ENCODE results near the gene SLC22A25. TPM values are rescaled to one million over a fixed set of nuclear protein-coding genes. Genes with fewer than 3 reads are reported as not detected.
"Not testable (repeated sequence)": the region's sequence is repeated elsewhere in the genome, so short reads cannot be mapped to it uniquely, and the experiment has no call there.

Gene SLC22A25
- not detected for polyA plus RNA-seq

DNA sequence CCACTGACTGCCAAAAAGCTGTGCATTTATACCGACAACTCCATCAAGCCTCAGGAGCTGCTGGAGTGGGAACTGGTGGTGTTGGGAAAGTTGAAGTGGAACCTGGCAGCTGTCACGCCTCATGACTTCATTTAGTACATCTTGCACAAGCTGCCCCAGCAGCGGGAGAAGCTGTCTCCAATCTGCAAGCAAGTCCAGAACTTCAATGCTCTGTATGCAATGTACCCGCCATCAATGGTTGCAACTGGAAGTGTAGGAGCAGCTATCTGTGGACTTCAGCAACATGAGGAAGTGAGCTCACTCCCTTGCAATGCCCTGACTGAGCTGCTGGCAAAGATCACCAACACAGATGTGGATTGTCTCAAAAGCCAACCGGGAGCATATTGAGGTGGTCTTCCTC lies at the start of gene SLC22A25:
SLC22A25 (minus strand) TSS at position 67 of the 400 bp plus-strand sequence. CDS start 13,947 bp downstream, outside the sequence.
- H3K36me3 Mint-ChIP-seq = no peaks in the 10 kb centered on the region
- H3K4me3 Mint-ChIP-seq = no peak within 1 kb of the TSS
- H3K9me3 Mint-ChIP-seq = no peaks in the 10 kb centered on the region
- no peaks in the 10 kb centered on the region for H3K4me1 Mint-ChIP-seq
- DNase-seq = no peak
- peaks cover 2 to 15% (median 7%) of the 10 kb centered on the region in 3 donors for H3K27me3 Mint-ChIP-seq (ENCODE audit: low read depth in 3 of 3)
- no peak within 1 kb of the TSS for H3K27ac Mint-ChIP-seq

DNA sequence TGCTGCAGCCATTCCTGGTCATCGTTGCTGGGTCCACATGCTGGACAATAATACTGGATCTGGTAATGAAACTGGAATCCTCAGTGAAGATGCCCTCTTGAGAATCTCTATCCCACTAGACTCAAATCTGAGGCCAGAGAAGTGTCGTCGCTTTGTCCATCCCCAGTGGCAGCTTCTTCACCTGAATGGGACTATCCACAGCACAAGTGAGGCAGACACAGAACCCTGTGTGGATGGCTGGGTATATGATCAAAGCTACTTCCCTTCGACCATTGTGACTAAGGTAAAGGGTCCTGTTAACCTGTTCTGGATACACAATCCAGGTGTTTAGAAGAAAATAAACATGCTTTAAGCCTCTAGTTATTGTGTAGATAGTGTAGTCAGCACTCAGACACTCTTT lies 46.9 kb upstream of the SLC22A25 start:
- Mint-ChIP-seq H3K9me3 (peaks cover 0 to 26% (median 6%) of the 10 kb centered on the region in 6 donors), H3K36me3 (peaks cover 0 to 3% (median 0%) of the 10 kb centered on the region in 3 donors), H3K4me3 (no peak overlapping the region), H3K27me3 (ENCODE audit: low read depth in 3 of 3) (peaks cover 0 to 18% (median 3%) of the 10 kb centered on the region in 3 donors), H3K27ac (no peak overlapping the region), H3K4me1 (no peaks in the 10 kb centered on the region)
- no peak for DNase-seq

GRCh38 chr11:63289658-63290057 lies 46.3 kb upstream of the SLC22A25 start:
- no peak overlapping the region for H3K4me3 Mint-ChIP-seq
- no peak overlapping the region for H3K27ac Mint-ChIP-seq
- H3K27me3 Mint-ChIP-seq (ENCODE audit: low read depth in 3 of 3) = peaks cover 0 to 18% (median 4%) of the 10 kb centered on the region in 3 donors
- H3K36me3 Mint-ChIP-seq = peaks cover 0 to 3% (median 0%) of the 10 kb centered on the region in 3 donors
- no peak for DNase-seq
- no peaks in the 10 kb centered on the region for H3K4me1 Mint-ChIP-seq
- H3K9me3 Mint-ChIP-seq = peaks cover 0 to 26% (median 4%) of the 10 kb centered on the region in 6 donors

GRCh38 chr11:63282579-63282978 lies 39.2 kb upstream of the SLC22A25 start:
- DNase-seq = no peak
- H3K27me3 Mint-ChIP-seq (ENCODE audit: low read depth in 3 of 3) = peaks cover 8 to 23% (median 8%) of the 10 kb centered on the region in 3 donors

GRCh38 chr11:63280920-63281319 lies 37.5 kb upstream of the SLC22A25 start:
- Mint-ChIP-seq H3K9me3 (no peaks in the 10 kb centered on the region), H3K36me3 (no peaks in the 10 kb centered on the region), H3K27ac (no peak overlapping the region), H3K4me1 (no peaks in the 10 kb centered on the region), H3K4me3 (no peak overlapping the region), H3K27me3 (ENCODE audit: low read depth in 3 of 3) (peaks cover 7 to 21% (median 8%) of the 10 kb centered on the region in 3 donors)
- DNase-seq = no peak

More at GRCh38 chr11:63282579-63282978, 39.2 kb upstream of the SLC22A25 start:
- H3K27ac Mint-ChIP-seq = no peak overlapping the region
- H3K9me3 Mint-ChIP-seq = peaks cover 0 to 2% (median under 1%) of the 10 kb centered on the region in 6 donors
- no peak overlapping the region for H3K4me3 Mint-ChIP-seq
- H3K36me3 Mint-ChIP-seq = no peaks in the 10 kb centered on the region
- no peaks in the 10 kb centered on the region for H3K4me1 Mint-ChIP-seq

- Mint-ChIP-seq H3K36me3 (no peaks in the 10 kb centered on the region), H3K9me3 (no peaks in the 10 kb centered on the region), H3K4me3 (no peak overlapping the region), H3K4me1 (no peaks in the 10 kb centered on the region), H3K27me3 (ENCODE audit: low read depth in 3 of 3) (peaks cover 4 to 16% (median 8%) of the 10 kb centered on the region in 3 donors), H3K27ac (no peak overlapping the region)
- DNase-seq = no peak
Measured at GRCh38 chr11:63277345-63277943, 34.0 kb upstream of the SLC22A25 start.

DNA sequence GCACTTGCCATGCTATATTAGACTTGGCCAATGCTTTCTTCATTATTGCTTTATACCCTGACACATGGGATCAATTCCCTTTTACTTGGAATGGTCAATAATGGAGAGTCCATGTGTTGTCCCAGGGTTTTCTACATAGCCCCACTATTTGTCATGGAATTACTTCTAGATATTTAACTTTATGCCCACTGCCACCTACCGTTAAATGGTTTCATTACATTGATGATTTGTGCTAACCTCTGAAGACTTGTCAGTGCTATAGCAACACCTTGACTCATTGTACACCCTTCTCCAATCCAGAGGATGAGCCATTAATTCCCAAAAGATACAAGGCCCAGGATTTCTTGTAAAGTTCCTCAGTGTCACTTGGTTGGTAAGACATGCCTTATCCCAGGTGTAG lies 31.4 kb upstream of the SLC22A25 start:
- H3K27me3 Mint-ChIP-seq (ENCODE audit: low read depth in 3 of 3) = peaks cover 4 to 20% (median 6%) of the 10 kb centered on the region in 3 donors
- H3K9me3 Mint-ChIP-seq = peaks cover 0 to 1% (median 0%) of the 10 kb centered on the region in 6 donors
- no peaks in the 10 kb centered on the region for H3K4me1 Mint-ChIP-seq
- H3K27ac Mint-ChIP-seq = no peak overlapping the region
- DNase-seq = no peak
- no peaks in the 10 kb centered on the region for H3K36me3 Mint-ChIP-seq
- no peak overlapping the region for H3K4me3 Mint-ChIP-seq

- Mint-ChIP-seq H3K36me3 (no peaks in the 10 kb centered on the region), H3K4me1 (no peaks in the 10 kb centered on the region), H3K9me3 (peaks cover 0 to 1% (median 0%) of the 10 kb centered on the region in 6 donors), H3K27ac (no peak overlapping the region), H3K4me3 (no peak overlapping the region), H3K27me3 (ENCODE audit: low read depth in 3 of 3) (peaks cover 0 to 16% (median 2%) of the 10 kb centered on the region in 3 donors)
- DNase-seq = no peak
Measured at GRCh38 chr11:63273685-63274084, 30.3 kb upstream of the SLC22A25 start.

GRCh38 chr11:63262547-63262946 lies 19.1 kb upstream of the SLC22A25 start:
- H3K27ac Mint-ChIP-seq = no peak overlapping the region
- no peak for DNase-seq
- peaks cover 0 to 2% (median 0%) of the 10 kb centered on the region in 6 donors for H3K9me3 Mint-ChIP-seq
- H3K4me3 Mint-ChIP-seq = no peak overlapping the region
- H3K27me3 Mint-ChIP-seq (ENCODE audit: low read depth in 3 of 3) = peaks cover 0 to 13% (median 1%) of the 10 kb centered on the region in 3 donors
- H3K36me3 Mint-ChIP-seq = no peaks in the 10 kb centered on the region
- peaks cover 2 to 7% of the 10 kb centered on the region in 2 donors for H3K4me1 Mint-ChIP-seq

DNA sequence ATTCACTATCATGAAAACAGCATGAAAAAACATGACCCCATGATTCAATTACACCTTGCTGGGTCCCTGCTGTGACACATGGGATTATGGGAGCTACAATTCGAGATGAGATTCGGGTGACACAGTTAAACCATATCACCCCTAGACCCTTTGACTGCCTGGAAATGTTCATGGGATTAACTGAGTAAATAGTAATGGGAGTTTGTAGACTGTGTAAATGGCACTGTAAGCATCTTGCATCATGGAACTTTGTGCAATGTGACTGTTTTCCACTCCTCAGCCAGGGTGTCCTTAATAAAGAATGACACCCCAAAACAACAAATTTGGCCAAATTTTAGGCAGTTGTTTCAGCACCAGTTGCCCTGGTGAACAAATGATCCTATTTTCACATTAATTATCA lies 7.9 kb upstream of the SLC22A25 start:
- Mint-ChIP-seq H3K27ac (no peak overlapping the region), H3K36me3 (no peaks in the 10 kb centered on the region), H3K9me3 (peaks cover 0 to 7% (median 0%) of the 10 kb centered on the region in 6 donors), H3K4me1 (no peaks in the 10 kb centered on the region), H3K27me3 (ENCODE audit: low read depth in 3 of 3) (peaks cover 4 to 11% (median 9%) of the 10 kb centered on the region in 3 donors), H3K4me3 (no peak overlapping the region)
- DNase-seq = no peak

- Mint-ChIP-seq H3K4me3 (no peak overlapping the region), H3K9me3 (peaks cover 0 to 7% (median 0%) of the 10 kb centered on the region in 6 donors), H3K36me3 (no peaks in the 10 kb centered on the region), H3K27ac (no peak overlapping the region), H3K27me3 (ENCODE audit: low read depth in 3 of 3) (peaks cover 6 to 9% (median 7%) of the 10 kb centered on the region in 3 donors), H3K4me1 (no peaks in the 10 kb centered on the region)
- DNase-seq = no peak
Measured at GRCh38 chr11:63250162-63251050, 7.0 kb upstream of the SLC22A25 start.

DNA sequence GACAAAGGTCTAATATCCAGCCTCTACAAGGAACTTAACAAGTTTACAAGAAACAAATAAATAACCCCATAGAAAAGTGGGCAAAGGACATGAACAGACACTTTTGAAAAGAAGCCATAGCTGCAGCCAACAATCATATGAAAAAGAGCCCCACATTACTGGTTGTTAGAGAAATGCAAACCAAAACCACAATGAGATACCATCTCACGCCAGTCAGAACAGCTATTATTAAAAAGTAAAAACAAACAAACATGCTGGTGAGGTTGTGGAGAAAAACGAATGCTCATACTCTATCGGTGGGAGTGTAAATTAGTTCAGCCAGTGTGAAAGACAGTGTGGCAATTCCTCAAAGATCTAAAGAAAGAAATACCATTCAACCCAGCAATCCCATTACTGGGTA lies 5.6 kb upstream of the SLC22A25 start:
- Mint-ChIP-seq H3K27me3 (ENCODE audit: low read depth in 3 of 3) (peaks cover 6 to 12% (median 9%) of the 10 kb centered on the region in 3 donors), H3K9me3 (peaks cover 0 to 7% (median 0%) of the 10 kb centered on the region in 6 donors), H3K4me1 (no peaks in the 10 kb centered on the region)

GRCh38 chr11:63247237-63248002 lies 4.0 kb upstream of the SLC22A25 start:
- H3K4me1 Mint-ChIP-seq, H3K9me3 Mint-ChIP-seq, H3K27ac Mint-ChIP-seq, H3K4me3 Mint-ChIP-seq, DNase-seq, H3K36me3 Mint-ChIP-seq: not testable (repeated sequence)
- peaks cover 5 to 19% (median 6%) of the 10 kb centered on the region in 3 donors for H3K27me3 Mint-ChIP-seq (ENCODE audit: low read depth in 3 of 3)

More for the DNA sequence above, 5.6 kb upstream of the SLC22A25 start:
- DNase-seq = no peak
- H3K36me3 Mint-ChIP-seq = no peaks in the 10 kb centered on the region
- H3K27ac Mint-ChIP-seq = no peak overlapping the region
- H3K4me3 Mint-ChIP-seq = no peak overlapping the region

Data from immature natural killer cell (primary cell).